SH-SY5Y (cell line): ENCODE measurements around the gene IRF2BP1.

ENCODE experiments used
- GATA2 ChIP-seq: IDR thresholded peaks from 2 replicates; pipeline ENCODE4 v1.6.1; 2011; ENCODE audit warnings: mild to moderate bottlenecking, low read depth, low read length
- GATA3 ChIP-seq: IDR thresholded peaks from 2 replicates; pipeline ENCODE4 v1.6.1; 2011; ENCODE audit warnings: low read depth, mild to moderate bottlenecking, low read length, moderate library complexity

DNA sequence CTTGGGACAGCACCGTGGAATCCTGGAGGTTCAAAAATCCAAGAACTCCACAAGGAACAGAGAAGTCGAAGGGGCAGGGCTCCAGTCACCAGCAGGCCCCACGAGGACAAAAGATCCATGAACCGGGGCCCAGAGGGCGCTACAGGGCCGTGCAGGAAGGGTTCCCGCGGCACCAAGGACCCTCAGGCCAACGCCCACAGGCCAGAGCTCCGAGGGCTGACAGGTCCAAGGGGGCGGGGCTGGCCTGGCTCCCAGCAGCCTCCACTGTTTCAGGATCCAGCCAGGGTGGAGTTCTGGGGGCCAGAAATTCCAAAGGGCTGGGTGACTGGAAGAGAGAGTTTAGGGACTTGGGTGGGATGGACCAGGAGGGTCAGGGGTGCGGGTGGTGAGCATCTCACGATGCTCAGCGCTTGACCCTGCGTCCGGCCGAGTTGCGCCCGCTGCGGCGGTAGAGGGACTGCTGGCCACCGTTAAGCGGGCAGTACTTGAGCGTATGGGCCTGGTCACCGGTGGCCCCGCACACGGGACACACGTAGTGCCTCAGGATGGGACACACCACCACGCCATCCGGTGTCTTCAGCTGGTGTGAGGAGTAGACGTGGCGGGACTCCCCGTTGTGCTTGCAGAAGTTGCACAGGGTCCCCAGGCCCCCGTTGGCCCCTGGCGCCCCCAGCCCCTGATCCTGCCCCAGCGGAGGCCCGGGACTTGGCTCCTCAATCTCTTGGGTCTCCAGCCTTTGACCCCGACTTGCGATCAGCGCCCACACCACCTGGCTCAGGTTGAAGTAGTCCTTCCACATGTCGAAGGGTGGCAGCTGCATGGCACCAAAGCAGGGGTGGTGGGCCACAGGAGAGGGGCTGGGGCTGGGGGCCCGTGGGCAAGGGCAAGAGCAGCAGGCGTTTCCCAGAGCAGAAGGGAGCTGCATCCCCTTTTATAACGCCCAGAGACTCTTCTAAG is 28.2 kb upstream of the IRF2BP1 start, which contains the start of gene NANOS2:
- TF ChIP-seq GATA2 (no peak), GATA3 (no peak)
